HFF-Myc (cell line): ENCODE results near the gene ARV1.
"Not testable (repeated sequence)": the region's sequence is repeated elsewhere in the genome, so short reads cannot be mapped to it uniquely, and the experiment has no call there.

ENCODE experiments used
- DNase-seq: peaks from one replicate; pipeline ENCODE4 v3.0.0-alpha.2; 2011; ENCODE audit warnings: low read depth; ENCODE audit errors: extremely low read depth
- H3K4me3 ChIP-seq: replicated peaks from 2 replicates; pipeline ENCODE4 v1.5.1; 2011; ENCODE audit warnings: low read depth, mild to moderate bottlenecking, control low read depth, low read length
- TF ChIP-seq, protein P1 (sequence below): IDR thresholded peaks from 2 replicates; pipeline ENCODE4 v1.5.1; 2012; ENCODE audit warnings: mild to moderate bottlenecking, low read depth, low read length, control low read depth; ENCODE audit errors: missing control alignments

The ARV1 gene

GRCh38 chr1:231040019-231040799 lies 61.3 kb downstream of the ARV1 start, which contains the start of gene FAM89A:
Gene FAM89A, minus strand, starts transcription at chr1:231040254. Its CDS starts 43 bp downstream, at chr1:231040211.
- H3K4me3 ChIP-seq, result peak within 1 kb of the TSS; percentile 70
- TF ChIP-seq, protein P1, sequence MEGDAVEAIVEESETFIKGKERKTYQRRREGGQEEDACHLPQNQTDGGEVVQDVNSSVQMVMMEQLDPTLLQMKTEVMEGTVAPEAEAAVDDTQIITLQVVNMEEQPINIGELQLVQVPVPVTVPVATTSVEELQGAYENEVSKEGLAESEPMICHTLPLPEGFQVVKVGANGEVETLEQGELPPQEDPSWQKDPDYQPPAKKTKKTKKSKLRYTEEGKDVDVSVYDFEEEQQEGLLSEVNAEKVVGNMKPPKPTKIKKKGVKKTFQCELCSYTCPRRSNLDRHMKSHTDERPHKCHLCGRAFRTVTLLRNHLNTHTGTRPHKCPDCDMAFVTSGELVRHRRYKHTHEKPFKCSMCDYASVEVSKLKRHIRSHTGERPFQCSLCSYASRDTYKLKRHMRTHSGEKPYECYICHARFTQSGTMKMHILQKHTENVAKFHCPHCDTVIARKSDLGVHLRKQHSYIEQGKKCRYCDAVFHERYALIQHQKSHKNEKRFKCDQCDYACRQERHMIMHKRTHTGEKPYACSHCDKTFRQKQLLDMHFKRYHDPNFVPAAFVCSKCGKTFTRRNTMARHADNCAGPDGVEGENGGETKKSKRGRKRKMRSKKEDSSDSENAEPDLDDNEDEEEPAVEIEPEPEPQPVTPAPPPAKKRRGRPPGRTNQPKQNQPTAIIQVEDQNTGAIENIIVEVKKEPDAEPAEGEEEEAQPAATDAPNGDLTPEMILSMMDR, result no peak
- DNase-seq, result no peak

GRCh38 chr1:231040800-231041718 lies 62.2 kb downstream of the ARV1 start:
- TF ChIP-seq, protein P1, result no peak
- DNase-seq, result no peak
- H3K4me3 ChIP-seq, result peak overlapping the region; percentile 70

- no peak for DNase-seq
- no peak overlapping the region for H3K4me3 ChIP-seq
- TF ChIP-seq, protein P1, result no peak
These were observed 62.9 kb downstream of the ARV1 start for GRCh38 chr1:231041719-231042261.

GRCh38 chr1:231044588-231044987 lies 65.7 kb downstream of the ARV1 start:
- H3K4me3 ChIP-seq, result no peak overlapping the region
- no peak for DNase-seq
- TF ChIP-seq, protein P1, result no peak

DNA sequence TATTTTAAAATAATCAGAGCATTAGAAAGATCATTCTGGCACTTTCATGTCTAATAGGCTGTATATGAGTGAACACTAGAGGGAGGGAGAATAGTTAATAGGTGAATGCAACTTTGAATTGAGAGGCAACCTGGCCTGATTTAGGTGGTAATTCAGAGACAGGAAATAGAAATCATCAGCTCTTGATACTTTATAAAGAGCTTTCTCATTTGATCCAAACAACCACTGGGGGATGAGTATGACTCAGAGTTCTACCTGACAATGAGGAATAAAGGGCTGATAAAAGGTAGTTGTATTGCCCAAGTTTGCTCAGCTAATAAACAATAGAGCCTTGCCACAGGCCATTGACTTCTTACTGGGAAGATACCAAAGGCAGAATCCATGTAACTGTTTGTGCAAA lies 66.4 kb downstream of the ARV1 start:
- TF ChIP-seq, protein P1, result no peak
- no peak for DNase-seq
- H3K4me3 ChIP-seq, result no peak overlapping the region

GRCh38 chr1:231045921-231046729 lies 67.2 kb downstream of the ARV1 start:
- DNase-seq, H3K4me3 ChIP-seq: not testable (repeated sequence)
